Measurements from ENCODE around the gene SLC12A5. TPM values are rescaled to one million over a fixed set of nuclear protein-coding genes. Genes with fewer than 3 reads are reported as not detected.

The SLC12A5 gene
- total RNA-seq, 4 donors from 2014 or later: 5.2 TPM; not detected in 3

DNA sequence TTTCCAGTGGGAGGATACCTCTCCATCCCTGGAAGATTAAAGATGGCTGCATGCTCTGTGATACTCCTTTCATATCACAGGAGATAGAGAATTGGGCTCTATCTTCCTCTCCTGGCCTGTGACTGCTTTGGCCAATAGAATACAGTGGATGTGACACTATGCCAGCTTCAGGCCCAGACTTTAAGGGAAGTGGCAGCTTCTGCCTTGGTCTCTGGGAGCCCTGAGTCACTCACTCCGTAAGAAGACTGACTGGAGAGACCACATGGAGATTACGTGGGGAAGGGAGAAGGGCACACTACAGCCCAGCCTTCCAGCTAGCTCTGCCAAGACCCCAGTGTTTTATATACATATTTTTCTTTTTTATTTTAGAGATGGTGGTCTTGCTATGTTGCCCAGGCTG lies 30.7 kb upstream of the SLC12A5 start:
- 44 to 66% methylated on average over 2 of the region's 2 CpGs for WGBS, 2 donors
- peaks cover 0 to 77% of the 10 kb centered on the region in 2 donors for H3K27me3 ChIP-seq
- H3K4me3 ChIP-seq: no peak overlapping the region
- no peaks in the 10 kb centered on the region for H3K9me3 ChIP-seq
- no peaks in the 10 kb centered on the region for H3K36me3 ChIP-seq
- DNase-seq (ENCODE audit: low spot score in 2 of 2): no peak
- no peak overlapping the region for H3K27ac ChIP-seq
- H3K4me1 ChIP-seq: peaks cover 0 to 14% (median 4%) of the 10 kb centered on the region in 4 donors
- no peak for TF ChIP-seq EP300 (IDR thresholded peaks at IDR 0.05)
- TF ChIP-seq POLR2A (IDR thresholded peaks at IDR 0.05): no peak
- no peak for TF ChIP-seq CTCF (IDR thresholded peaks at IDR 0.05)

GRCh38 chr20:45998761-45999160 lies 30.3 kb upstream of the SLC12A5 start:
- DNase-seq (ENCODE audit: low spot score in 2 of 2): no peak
- Histone ChIP-seq H3K36me3 (no peaks in the 10 kb centered on the region), H3K9me3 (no peaks in the 10 kb centered on the region), H3K27me3 (peaks cover 0 to 74% of the 10 kb centered on the region in 2 donors), H3K4me1 (peaks cover 0 to 14% (median 4%) of the 10 kb centered on the region in 4 donors), H3K27ac (no peak overlapping the region), H3K4me3 (no peak overlapping the region)
- 69 to 73% methylated on average over 4 of the region's 4 CpGs for whole genome bisulfite sequencing, 2 donors
- TF ChIP-seq CTCF (IDR thresholded peaks at IDR 0.05) (no peak), POLR2A (IDR thresholded peaks at IDR 0.05) (no peak), EP300 (IDR thresholded peaks at IDR 0.05) (no peak)

- H3K36me3 ChIP-seq: no peaks in the 10 kb centered on the region
- no peaks in the 10 kb centered on the region for H3K9me3 ChIP-seq
- peaks cover 0 to 14% (median 4%) of the 10 kb centered on the region in 4 donors for H3K4me1 ChIP-seq
- no peak overlapping the region for H3K4me3 ChIP-seq
- no peak for TF ChIP-seq EP300 (IDR thresholded peaks at IDR 0.05)
- TF ChIP-seq CTCF (IDR thresholded peaks at IDR 0.05): no peak
- TF ChIP-seq POLR2A (IDR thresholded peaks at IDR 0.05): no peak
- no peak overlapping the region for H3K27ac ChIP-seq
- DNase-seq (ENCODE audit: low spot score in 2 of 2): no peak
- 83 to 88% methylated on average over 4 of the region's 4 CpGs for WGBS, 2 donors
- H3K27me3 ChIP-seq: peaks cover 0 to 81% of the 10 kb centered on the region in 2 donors
These were observed 29.3 kb upstream of the SLC12A5 start for GRCh38 chr20:45999557-46000261.

- 34 to 44% methylated on average over 16 of the region's 16 CpGs for WGBS, 2 donors
These were observed 28.6 kb upstream of the SLC12A5 start for GRCh38 chr20:46000262-46000996.

More at GRCh38 chr20:46000262-46000996, 28.6 kb upstream of the SLC12A5 start:
- no peak overlapping the region for H3K4me3 ChIP-seq
- DNase-seq (ENCODE audit: low spot score in 2 of 2): no peak
- H3K27ac ChIP-seq: no peak overlapping the region
- no peaks in the 10 kb centered on the region for H3K36me3 ChIP-seq
- peaks cover 0 to 84% of the 10 kb centered on the region in 2 donors for H3K27me3 ChIP-seq
- peaks cover 0 to 14% (median 4%) of the 10 kb centered on the region in 4 donors for H3K4me1 ChIP-seq
- no peak for TF ChIP-seq CTCF (IDR thresholded peaks at IDR 0.05)
- no peak for TF ChIP-seq EP300 (IDR thresholded peaks at IDR 0.05)
- TF ChIP-seq POLR2A (IDR thresholded peaks at IDR 0.05): no peak
- H3K9me3 ChIP-seq: no peaks in the 10 kb centered on the region
